ENCODE results near the gene TIMM13.
"Not testable (repeated sequence)": the region's sequence is repeated elsewhere in the genome, so short reads cannot be mapped to it uniquely, and the experiment has no call there.

Gene TIMM13

GRCh38 chr19:2429917-2430535, 2.6 kb upstream of the TIMM13 start:
- DNase-seq: no peak

GRCh38 chr19:2428756-2429711, 1.6 kb upstream of the TIMM13 start:
- DNase-seq: no peak

- no peak for DNase-seq
These were observed 920 bp upstream of the TIMM13 start for GRCh38 chr19:2428321-2428690.

GRCh38 chr19:2426611-2427428, 566 bp downstream of the TIMM13 start:
- DNase-seq: peak; percentile 59 to 69

- no peak for DNase-seq
These were observed 1.5 kb downstream of the TIMM13 start for GRCh38 chr19:2425622-2426581.

GRCh38 chr19:2424686-2425621, 2.4 kb downstream of the TIMM13 start:
- DNase-seq: no peak

- DNase-seq: no peak
These were observed 3.3 kb downstream of the TIMM13 start for GRCh38 chr19:2423915-2424685.

GRCh38 chr19:2423071-2423914, 4.1 kb downstream of the TIMM13 start:
- no peak for DNase-seq

- no peak for DNase-seq
These were observed 5.6 kb downstream of the TIMM13 start for GRCh38 chr19:2421581-2422306.

GRCh38 chr19:2420490-2420889, 6.9 kb downstream of the TIMM13 start:
- no peak for DNase-seq

GRCh38 chr19:2419754-2420153, 7.6 kb downstream of the TIMM13 start:
- no peak for DNase-seq

- no peak for DNase-seq
These were observed 9.4 kb downstream of the TIMM13 start for GRCh38 chr19:2417881-2418406.

GRCh38 chr19:2417436-2417835, 9.9 kb downstream of the TIMM13 start:
- DNase-seq: not testable (repeated sequence)

GRCh38 chr19:2416321-2417097, 10.9 kb downstream of the TIMM13 start:
- no peak for DNase-seq

GRCh38 chr19:2415973-2416319, 11.4 kb downstream of the TIMM13 start:
- no peak for DNase-seq

GRCh38 chr19:2415281-2415972, 12.0 kb downstream of the TIMM13 start:
- no peak for DNase-seq

- no peak for DNase-seq
These were observed 13.8 kb downstream of the TIMM13 start for GRCh38 chr19:2413629-2414028.
